ENCODE results near the gene ANKRD17.
A peak's percentile ranks its signal among the peaks of the same experiment; 100 is the strongest.

ANKRD17 gene

DNA sequence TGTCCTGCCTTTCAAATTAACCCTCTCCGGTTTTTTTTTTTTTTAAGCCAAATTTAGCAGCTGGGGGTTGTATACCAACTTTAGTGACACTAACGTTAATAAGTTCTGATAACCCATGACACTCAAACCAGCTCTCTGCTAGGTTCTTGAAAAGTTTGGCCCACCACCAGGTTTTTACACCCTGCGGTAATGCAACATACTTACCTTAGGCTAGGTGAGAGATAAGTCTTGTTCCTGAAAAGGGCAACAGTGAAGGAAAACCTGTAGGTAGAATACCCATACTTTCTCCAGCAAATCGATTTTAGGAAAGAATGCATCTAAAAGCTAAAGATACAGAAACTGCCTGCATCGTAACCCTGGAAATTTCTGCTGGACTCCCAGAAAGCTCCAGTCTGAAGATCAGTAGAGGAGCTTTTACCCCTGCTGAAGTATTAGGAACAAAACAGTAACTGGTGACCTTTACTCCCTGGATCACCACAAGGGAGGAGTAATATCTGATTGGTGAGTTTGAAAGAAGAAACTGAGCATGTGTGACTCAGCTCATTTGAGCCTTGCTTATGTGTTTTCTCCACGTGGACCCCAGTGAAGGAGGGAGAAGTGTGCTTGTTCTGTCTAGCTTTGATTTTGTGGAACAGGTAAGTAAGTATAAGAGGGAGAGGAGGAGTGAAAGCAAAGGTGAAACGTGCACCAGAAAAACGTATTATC is 154.6 kb downstream of the ANKRD17 start:
- DNase-seq (ENCODE audit: insufficient read length, low spot score): no peak

DNA sequence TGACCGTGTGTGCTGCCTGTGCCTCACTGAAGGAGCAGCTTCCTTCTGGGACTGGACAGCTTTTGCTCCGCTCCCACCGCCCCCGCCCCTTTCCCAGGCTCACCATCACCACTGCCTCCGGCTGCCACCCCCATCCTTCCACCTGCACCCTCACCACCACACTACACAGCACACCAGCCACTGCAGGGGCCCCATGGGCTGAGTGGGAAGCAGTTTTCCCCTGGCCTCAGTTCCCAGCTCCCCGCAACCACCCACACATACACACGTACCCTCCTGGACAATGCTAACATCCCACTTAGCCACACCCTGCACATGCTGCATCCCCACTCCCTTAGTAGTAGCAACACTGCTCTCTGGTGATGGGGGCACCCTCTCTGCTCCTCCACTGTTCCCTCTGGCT is 159.5 kb downstream of the ANKRD17 start:
- FAIRE-seq: no peak
- peak; percentile 64; the same call in 1 of the 2 replicates for TF ChIP-seq POLR2AphosphoS5 (IDR thresholded peaks at IDR 0.05; ENCODE audit: low read depth, low read length)
- TF ChIP-seq POLR2A (IDR thresholded peaks at IDR 0.05; ENCODE audit: low read depth, low read length): 0 out of 2 replicates have a peak, but pooled peaks have one; percentile 35
- no peak for TF ChIP-seq SPI1 (IDR thresholded peaks at IDR 0.05; ENCODE audit: low read depth, low read length)
- no peak for DNase-seq (ENCODE audit: insufficient read length, low spot score)

More for the DNA sequence above, 154.6 kb downstream of the ANKRD17 start:
- FAIRE-seq: no peak
- TF ChIP-seq SPI1 (IDR thresholded peaks at IDR 0.05; ENCODE audit: low read depth, low read length) (no peak), TAF1 (IDR thresholded peaks at IDR 0.05; ENCODE audit: low read depth, low read length) (no peak), POLR2A (IDR thresholded peaks at IDR 0.05; ENCODE audit: low read depth, low read length) (no peak), POLR2AphosphoS5 (IDR thresholded peaks at IDR 0.05; ENCODE audit: low read depth, low read length) (no peak), POU2F2 (IDR thresholded peaks at IDR 0.05; ENCODE audit: low read depth, low read length) (no peak), PAX5 (IDR thresholded peaks at IDR 0.05; ENCODE audit: insufficient read depth, low read length, severe bottlenecking) (no peak)

DNA sequence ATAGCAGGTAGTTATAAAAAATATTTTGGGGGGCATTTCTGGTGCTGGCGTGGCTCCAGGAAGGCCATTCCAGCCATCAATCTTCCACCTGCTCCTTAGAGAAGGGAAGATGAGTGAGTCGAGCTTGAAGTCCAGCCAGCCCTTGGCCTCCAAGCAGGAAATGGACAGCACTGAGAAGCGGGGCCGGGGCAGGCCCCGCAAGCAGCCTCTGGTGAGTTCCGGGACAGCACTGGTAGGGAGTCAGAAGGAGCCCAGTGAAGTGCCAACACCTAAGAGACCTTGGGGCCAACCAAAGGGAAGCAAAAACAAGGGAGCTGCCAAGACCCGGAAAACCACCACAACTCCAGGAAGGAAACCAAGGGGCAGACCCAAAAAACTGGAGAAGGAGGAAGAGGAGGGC is 159.9 kb downstream of the ANKRD17 start:
- FAIRE-seq (no peak), DNase-seq (ENCODE audit: insufficient read length, low spot score) (no peak)
- no peak for TF ChIP-seq POLR2AphosphoS5 (IDR thresholded peaks at IDR 0.05; ENCODE audit: low read depth, low read length)
- no peak for TF ChIP-seq SPI1 (IDR thresholded peaks at IDR 0.05; ENCODE audit: low read depth, low read length)
- no peak for TF ChIP-seq POLR2A (IDR thresholded peaks at IDR 0.05; ENCODE audit: low read depth, low read length)
- TF ChIP-seq POU2F2 (IDR thresholded peaks at IDR 0.05; ENCODE audit: low read depth, low read length): no peak
- no peak for TF ChIP-seq TAF1 (IDR thresholded peaks at IDR 0.05; ENCODE audit: low read depth, low read length)
- no peak for TF ChIP-seq PAX5 (IDR thresholded peaks at IDR 0.05; ENCODE audit: insufficient read depth, low read length, severe bottlenecking)

DNA sequence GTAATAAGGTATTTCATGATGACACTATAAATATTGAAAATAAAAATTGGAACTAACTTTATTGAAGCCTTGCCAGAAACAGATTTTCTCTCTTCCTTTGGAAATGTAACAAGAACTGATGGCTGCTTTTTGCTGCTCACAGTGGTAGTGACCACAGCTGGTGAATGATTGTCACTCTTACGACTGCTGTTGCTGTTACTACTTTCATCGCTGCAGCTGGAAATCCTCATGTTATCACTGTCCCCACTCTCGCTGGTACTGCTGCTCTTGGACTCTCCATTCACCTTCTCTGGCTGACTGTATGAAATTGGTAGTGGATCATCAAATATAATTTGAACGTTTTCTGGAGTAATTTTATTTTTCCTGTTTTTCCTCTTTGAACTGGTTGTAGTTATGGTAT is 160.6 kb downstream of the ANKRD17 start:
- no peak for FAIRE-seq
- no peak for TF ChIP-seq PAX5 (IDR thresholded peaks at IDR 0.05; ENCODE audit: insufficient read depth, low read length, severe bottlenecking)
- TF ChIP-seq SPI1 (IDR thresholded peaks at IDR 0.05; ENCODE audit: low read depth, low read length): no peak
- no peak for TF ChIP-seq POU2F2 (IDR thresholded peaks at IDR 0.05; ENCODE audit: low read depth, low read length)
- no peak for TF ChIP-seq TAF1 (IDR thresholded peaks at IDR 0.05; ENCODE audit: low read depth, low read length)
- no peak for TF ChIP-seq POLR2A (IDR thresholded peaks at IDR 0.05; ENCODE audit: low read depth, low read length)
- no peak for TF ChIP-seq POLR2AphosphoS5 (IDR thresholded peaks at IDR 0.05; ENCODE audit: low read depth, low read length)
- DNase-seq (ENCODE audit: insufficient read length, low spot score): no peak

DNA sequence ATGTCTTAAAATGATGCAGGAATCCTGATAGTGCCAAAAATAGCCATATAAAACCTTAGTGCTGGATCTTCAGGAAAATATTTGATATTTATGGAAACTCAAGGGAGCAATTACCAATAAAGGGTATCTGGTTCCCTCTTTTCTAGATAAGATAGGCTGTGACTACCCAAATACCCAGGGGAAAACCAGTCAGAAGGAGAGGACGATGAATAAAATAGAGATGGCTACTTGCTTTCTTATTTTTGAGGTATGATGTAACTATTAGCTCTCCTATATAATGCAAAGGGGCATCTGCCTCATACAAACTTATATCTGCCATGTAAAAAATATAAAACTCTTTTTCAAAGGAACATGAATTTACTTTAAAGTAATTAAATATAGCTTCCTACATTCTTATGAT is 165.7 kb downstream of the ANKRD17 start:
- DNase-seq (ENCODE audit: insufficient read length, low spot score) (no peak), FAIRE-seq (no peak)
- no peak for TF ChIP-seq TAF1 (IDR thresholded peaks at IDR 0.05; ENCODE audit: low read depth, low read length)
- TF ChIP-seq POLR2AphosphoS5 (IDR thresholded peaks at IDR 0.05; ENCODE audit: low read depth, low read length): no peak
- TF ChIP-seq POLR2A (IDR thresholded peaks at IDR 0.05; ENCODE audit: low read depth, low read length): no peak
- no peak for TF ChIP-seq SPI1 (IDR thresholded peaks at IDR 0.05; ENCODE audit: low read depth, low read length)
- no peak for TF ChIP-seq PAX5 (IDR thresholded peaks at IDR 0.05; ENCODE audit: insufficient read depth, low read length, severe bottlenecking)
- TF ChIP-seq POU2F2 (IDR thresholded peaks at IDR 0.05; ENCODE audit: low read depth, low read length): no peak

DNA sequence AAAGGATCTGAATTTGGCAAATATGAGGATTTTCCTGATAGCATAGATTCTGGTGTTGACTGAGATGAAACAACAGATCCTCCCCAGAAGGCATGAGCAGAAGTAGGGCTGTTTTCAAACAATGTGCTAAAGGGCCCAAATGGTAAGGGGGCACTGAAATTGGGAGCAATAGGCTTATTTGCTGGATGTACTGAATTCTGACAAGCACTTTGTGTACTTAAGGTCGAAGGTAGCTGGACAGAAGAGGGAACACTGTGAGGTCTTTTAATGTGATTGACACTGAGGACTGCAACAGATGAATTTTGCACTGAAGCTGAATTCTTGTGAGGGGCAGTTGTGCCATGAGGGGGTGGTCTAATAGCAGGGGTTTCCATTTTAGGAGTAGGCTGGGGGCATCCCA is 167.9 kb downstream of the ANKRD17 start:
- FAIRE-seq: no peak
- TF ChIP-seq POLR2A (IDR thresholded peaks at IDR 0.05; ENCODE audit: low read depth, low read length) (no peak), POLR2AphosphoS5 (IDR thresholded peaks at IDR 0.05; ENCODE audit: low read depth, low read length) (no peak)
- no peak for DNase-seq (ENCODE audit: insufficient read length, low spot score)

DNA sequence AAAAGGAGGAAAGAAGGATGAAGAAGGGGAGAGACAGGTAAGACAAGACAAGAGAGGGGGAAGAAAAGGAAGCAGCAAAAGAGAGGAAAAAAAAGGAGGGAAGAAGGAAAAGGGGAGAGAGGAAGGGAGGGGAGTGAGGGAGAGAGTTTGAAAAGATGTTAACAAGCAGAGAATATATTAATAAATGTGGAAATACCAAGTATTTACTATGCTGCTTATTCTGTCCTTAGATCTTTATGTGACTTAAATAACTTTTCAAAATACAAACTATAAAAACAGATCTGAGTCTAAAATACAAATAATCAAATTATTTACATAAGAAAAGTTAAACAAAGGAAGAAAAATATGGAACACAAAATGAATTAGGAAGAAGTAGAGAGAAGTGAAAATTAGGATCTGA is 170.7 kb downstream of the ANKRD17 start:
- DNase-seq (ENCODE audit: insufficient read length, low spot score): no peak
- TF ChIP-seq POLR2A (IDR thresholded peaks at IDR 0.05; ENCODE audit: low read depth, low read length) (no peak), PAX5 (IDR thresholded peaks at IDR 0.05; ENCODE audit: insufficient read depth, low read length, severe bottlenecking) (no peak), POLR2AphosphoS5 (IDR thresholded peaks at IDR 0.05; ENCODE audit: low read depth, low read length) (no peak), SPI1 (IDR thresholded peaks at IDR 0.05; ENCODE audit: low read depth, low read length) (no peak), TAF1 (IDR thresholded peaks at IDR 0.05; ENCODE audit: low read depth, low read length) (no peak), POU2F2 (IDR thresholded peaks at IDR 0.05; ENCODE audit: low read depth, low read length) (no peak)
- FAIRE-seq: no peak

DNA sequence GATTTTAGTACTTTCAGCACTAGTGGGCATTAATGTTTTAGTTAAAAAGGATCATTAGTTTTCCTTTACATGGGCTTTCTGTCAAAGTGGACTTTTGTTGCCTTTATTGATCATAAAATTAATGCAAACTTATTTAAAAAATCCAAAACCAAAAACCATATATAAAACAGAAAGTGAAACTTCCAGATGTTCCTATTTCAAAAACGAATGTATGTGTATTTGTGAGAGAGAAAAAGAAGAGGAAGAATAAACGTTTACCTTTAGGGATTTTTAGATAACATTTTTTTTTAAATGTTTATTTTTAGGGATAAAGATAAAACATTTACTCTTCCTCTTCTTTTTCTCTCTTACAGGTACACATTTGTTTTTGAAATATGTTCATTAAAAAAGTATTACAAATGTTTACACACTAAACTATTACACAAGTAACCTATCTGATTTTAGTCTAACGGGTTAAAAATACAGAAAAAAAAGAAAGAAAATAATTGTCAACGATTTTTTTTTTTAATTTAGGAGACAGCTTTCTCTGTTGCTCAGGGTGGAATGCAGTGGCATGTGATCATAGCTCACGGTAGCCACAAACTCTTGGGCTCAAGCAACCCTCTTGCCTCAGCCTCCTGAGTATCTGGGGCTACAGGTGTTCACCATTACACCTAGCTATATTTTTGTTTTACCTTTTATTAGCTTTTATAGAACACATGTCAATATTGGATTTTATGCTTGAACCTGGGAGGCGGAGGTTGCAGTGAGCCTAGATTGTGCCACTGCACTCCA is 172.3 kb downstream of the ANKRD17 start:
- no peak for TF ChIP-seq POU2F2 (IDR thresholded peaks at IDR 0.05; ENCODE audit: low read depth, low read length)
- no peak for TF ChIP-seq PAX5 (IDR thresholded peaks at IDR 0.05; ENCODE audit: insufficient read depth, low read length, severe bottlenecking)
- TF ChIP-seq TAF1 (IDR thresholded peaks at IDR 0.05; ENCODE audit: low read depth, low read length): no peak
- TF ChIP-seq SPI1 (IDR thresholded peaks at IDR 0.05; ENCODE audit: low read depth, low read length): no peak
- no peak for TF ChIP-seq POLR2A (IDR thresholded peaks at IDR 0.05; ENCODE audit: low read depth, low read length)
- TF ChIP-seq POLR2AphosphoS5 (IDR thresholded peaks at IDR 0.05; ENCODE audit: low read depth, low read length): no peak
- FAIRE-seq: no peak
- no peak for DNase-seq (ENCODE audit: insufficient read length, low spot score)

DNA sequence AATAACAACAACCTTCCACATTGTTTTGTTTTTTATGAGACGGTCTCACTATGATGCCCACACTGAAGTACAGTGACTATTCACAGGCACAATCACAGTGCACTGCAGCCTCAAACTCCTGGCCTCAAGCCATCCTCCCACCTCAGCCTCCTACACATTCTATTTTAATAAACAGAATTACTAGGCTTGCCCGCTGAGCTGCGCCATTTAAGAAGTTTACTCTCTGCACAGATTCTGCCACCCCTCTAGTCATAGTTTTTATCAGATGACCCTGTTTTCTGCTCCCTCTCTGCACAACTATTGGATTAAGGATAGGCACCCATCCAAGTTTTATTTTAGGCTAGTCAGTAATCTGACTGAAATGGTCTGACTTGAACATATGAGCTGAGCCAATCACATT is 177.8 kb downstream of the ANKRD17 start:
- TF ChIP-seq PAX5 (IDR thresholded peaks at IDR 0.05; ENCODE audit: insufficient read depth, low read length, severe bottlenecking): no peak
- no peak for TF ChIP-seq POLR2A (IDR thresholded peaks at IDR 0.05; ENCODE audit: low read depth, low read length)
- TF ChIP-seq POU2F2 (IDR thresholded peaks at IDR 0.05; ENCODE audit: low read depth, low read length): no peak
- TF ChIP-seq POLR2AphosphoS5 (IDR thresholded peaks at IDR 0.05; ENCODE audit: low read depth, low read length): no peak
- no peak for TF ChIP-seq TAF1 (IDR thresholded peaks at IDR 0.05; ENCODE audit: low read depth, low read length)
- TF ChIP-seq SPI1 (IDR thresholded peaks at IDR 0.05; ENCODE audit: low read depth, low read length): no peak
- FAIRE-seq (no peak), DNase-seq (ENCODE audit: insufficient read length, low spot score) (no peak)
